ENCODE results near the gene CACNA1G. TPM values are rescaled to one million over a fixed set of nuclear protein-coding genes. Genes with fewer than 3 reads are reported as not detected.

Gene CACNA1G
- total and polyA plus RNA-seq, 9 of the 15 experiments (the other 6 are each of a cell fraction or from before 2014, with no cell fraction given), result 0.01 TPM; not detected in 8

GRCh38 chr17:50661795-50662391, 101.4 kb downstream of the CACNA1G start (continued):
- TF ChIP-seq, protein P1, sequence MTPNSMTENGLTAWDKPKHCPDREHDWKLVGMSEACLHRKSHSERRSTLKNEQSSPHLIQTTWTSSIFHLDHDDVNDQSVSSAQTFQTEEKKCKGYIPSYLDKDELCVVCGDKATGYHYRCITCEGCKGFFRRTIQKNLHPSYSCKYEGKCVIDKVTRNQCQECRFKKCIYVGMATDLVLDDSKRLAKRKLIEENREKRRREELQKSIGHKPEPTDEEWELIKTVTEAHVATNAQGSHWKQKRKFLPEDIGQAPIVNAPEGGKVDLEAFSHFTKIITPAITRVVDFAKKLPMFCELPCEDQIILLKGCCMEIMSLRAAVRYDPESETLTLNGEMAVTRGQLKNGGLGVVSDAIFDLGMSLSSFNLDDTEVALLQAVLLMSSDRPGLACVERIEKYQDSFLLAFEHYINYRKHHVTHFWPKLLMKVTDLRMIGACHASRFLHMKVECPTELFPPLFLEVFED (CRISPR knock-in tag; conservative IDR thresholded peaks at IDR 0.05), result 0 out of 2 replicates have a peak, but pooled peaks have one; percentile 80
- TF ChIP-seq, protein P2, sequence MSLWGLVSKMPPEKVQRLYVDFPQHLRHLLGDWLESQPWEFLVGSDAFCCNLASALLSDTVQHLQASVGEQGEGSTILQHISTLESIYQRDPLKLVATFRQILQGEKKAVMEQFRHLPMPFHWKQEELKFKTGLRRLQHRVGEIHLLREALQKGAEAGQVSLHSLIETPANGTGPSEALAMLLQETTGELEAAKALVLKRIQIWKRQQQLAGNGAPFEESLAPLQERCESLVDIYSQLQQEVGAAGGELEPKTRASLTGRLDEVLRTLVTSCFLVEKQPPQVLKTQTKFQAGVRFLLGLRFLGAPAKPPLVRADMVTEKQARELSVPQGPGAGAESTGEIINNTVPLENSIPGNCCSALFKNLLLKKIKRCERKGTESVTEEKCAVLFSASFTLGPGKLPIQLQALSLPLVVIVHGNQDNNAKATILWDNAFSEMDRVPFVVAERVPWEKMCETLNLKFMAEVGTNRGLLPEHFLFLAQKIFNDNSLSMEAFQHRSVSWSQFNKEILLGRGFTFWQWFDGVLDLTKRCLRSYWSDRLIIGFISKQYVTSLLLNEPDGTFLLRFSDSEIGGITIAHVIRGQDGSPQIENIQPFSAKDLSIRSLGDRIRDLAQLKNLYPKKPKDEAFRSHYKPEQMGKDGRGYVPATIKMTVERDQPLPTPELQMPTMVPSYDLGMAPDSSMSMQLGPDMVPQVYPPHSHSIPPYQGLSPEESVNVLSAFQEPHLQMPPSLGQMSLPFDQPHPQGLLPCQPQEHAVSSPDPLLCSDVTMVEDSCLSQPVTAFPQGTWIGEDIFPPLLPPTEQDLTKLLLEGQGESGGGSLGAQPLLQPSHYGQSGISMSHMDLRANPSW (CRISPR knock-in tag; IDR thresholded peaks at IDR 0.05), result 0 out of 2 replicates have a peak, but pooled peaks have one; percentile 58
- TF ChIP-seq ZNF583 (CRISPR knock-in tag; IDR thresholded peaks at IDR 0.05) (peak; percentile 83; the same call in 1 of the 2 replicates), ZBTB17 (CRISPR knock-in tag; IDR thresholded peaks at IDR 0.05) (peak; percentile 72; the same call in 1 of the 2 replicates), ZEB2 (IDR thresholded peaks at IDR 0.05) (peak; percentile 82), YY1 (IDR thresholded peaks at IDR 0.05; ENCODE audit: borderline replicate concordance in 1 of 3, control insufficient read depth in 1 of 3, extremely low read depth in 1 of 3, insufficient read depth in 3 of 3, insufficient read length in 1 of 3, insufficient replicate concordance in 2 of 3, low read depth in 1 of 3, low read length in 2 of 3) (peak in 1 of 3 experiments; percentile 64), CBFA2T3 (IDR thresholded peaks at IDR 0.05) (peak; percentile 46; the same call in 1 of the 2 replicates), SUPT5H (IDR thresholded peaks at IDR 0.05) (no peak), TAF9B (IDR thresholded peaks at IDR 0.05; ENCODE audit: partially characterized antibody) (peak; percentile 66), MEF2D (tag; conservative IDR thresholded peaks at IDR 0.05; ENCODE audit: low read depth) (peak; percentile 84), ZNF239 (CRISPR knock-in tag; IDR thresholded peaks at IDR 0.05) (peak; percentile 36; the same call in 1 of the 2 replicates), NR4A1 (CRISPR knock-in tag; IDR thresholded peaks at IDR 0.05) (no peak), NR4A1 (tag; IDR thresholded peaks at IDR 0.05) (0 out of 2 replicates have a peak, but pooled peaks have one; percentile 47), SP1 (CRISPR knock-in tag; IDR thresholded peaks at IDR 0.05) (no peak), ID3 (CRISPR knock-in tag; IDR thresholded peaks at IDR 0.05) (no peak), ID3 (tag; IDR thresholded peaks at IDR 0.05) (0 out of 2 replicates have a peak, but pooled peaks have one; percentile 16), ZBTB1 (CRISPR knock-in tag; IDR thresholded peaks at IDR 0.05; ENCODE audit: borderline replicate concordance, low read depth) (no peak), GTF2E2 (tag; IDR thresholded peaks at IDR 0.05) (0 out of 2 replicates have a peak, but pooled peaks have one; percentile 27), LEF1 (IDR thresholded peaks at IDR 0.05) (peak; percentile 83), HDAC1 (IDR thresholded peaks at IDR 0.05) (peak in 1 of 2 experiments; percentile 91; a peak in 2 of 4 replicates), GATA2 (CRISPR knock-in tag; IDR thresholded peaks at IDR 0.05) (peak; percentile 58; the same call in 1 of the 2 replicates), HDGF (IDR thresholded peaks at IDR 0.05) (peak; percentile 57; the same call in 1 of the 2 replicates)
- TF ChIP-seq, protein P3, sequence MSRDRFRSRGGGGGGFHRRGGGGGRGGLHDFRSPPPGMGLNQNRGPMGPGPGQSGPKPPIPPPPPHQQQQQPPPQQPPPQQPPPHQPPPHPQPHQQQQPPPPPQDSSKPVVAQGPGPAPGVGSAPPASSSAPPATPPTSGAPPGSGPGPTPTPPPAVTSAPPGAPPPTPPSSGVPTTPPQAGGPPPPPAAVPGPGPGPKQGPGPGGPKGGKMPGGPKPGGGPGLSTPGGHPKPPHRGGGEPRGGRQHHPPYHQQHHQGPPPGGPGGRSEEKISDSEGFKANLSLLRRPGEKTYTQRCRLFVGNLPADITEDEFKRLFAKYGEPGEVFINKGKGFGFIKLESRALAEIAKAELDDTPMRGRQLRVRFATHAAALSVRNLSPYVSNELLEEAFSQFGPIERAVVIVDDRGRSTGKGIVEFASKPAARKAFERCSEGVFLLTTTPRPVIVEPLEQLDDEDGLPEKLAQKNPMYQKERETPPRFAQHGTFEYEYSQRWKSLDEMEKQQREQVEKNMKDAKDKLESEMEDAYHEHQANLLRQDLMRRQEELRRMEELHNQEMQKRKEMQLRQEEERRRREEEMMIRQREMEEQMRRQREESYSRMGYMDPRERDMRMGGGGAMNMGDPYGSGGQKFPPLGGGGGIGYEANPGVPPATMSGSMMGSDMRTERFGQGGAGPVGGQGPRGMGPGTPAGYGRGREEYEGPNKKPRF (IDR thresholded peaks at IDR 0.05; ENCODE audit: low read depth, low read length), result no peak
